GM19397 (cell line): Measurements from ENCODE around the gene NAT9.

Experiments used
- ATAC-seq: cut with Tn5 transposase; IDR thresholded peaks from one replicate; pipeline ENCODE4 v1.9.1; 2021; ENCODE audit warnings: mild to moderate bottlenecking, moderate library complexity; ENCODE audit not compliant: unreplicated experiment

NAT9 gene

GRCh38 chr17:74776044-74776962 lies at the start of gene NAT9:
Gene NAT9, minus strand, starts transcription at chr17:74776345. Its CDS starts 647 bp downstream, at chr17:74775698.
- ATAC-seq, result peak; percentile 88

- no peak for ATAC-seq
These were observed 48.9 kb upstream of the NAT9 start for GRCh38 chr17:74824961-74825627.

GRCh38 chr17:74822939-74823367 lies 46.8 kb upstream of the NAT9 start:
- no peak for ATAC-seq

GRCh38 chr17:74822335-74822938 lies 46.3 kb upstream of the NAT9 start:
- no peak for ATAC-seq

- ATAC-seq, result no peak
These were observed 45.6 kb upstream of the NAT9 start for GRCh38 chr17:74821655-74822334.

- ATAC-seq, result no peak
These were observed 43.8 kb upstream of the NAT9 start for GRCh38 chr17:74819801-74820436.

- no peak for ATAC-seq
These were observed 42.3 kb upstream of the NAT9 start for GRCh38 chr17:74818291-74818938.

GRCh38 chr17:74816905-74817620 lies 40.9 kb upstream of the NAT9 start:
- ATAC-seq, result no peak

- ATAC-seq, result no peak
These were observed 39.6 kb upstream of the NAT9 start for GRCh38 chr17:74815550-74816370.

GRCh38 chr17:74815067-74815466 lies 38.9 kb upstream of the NAT9 start:
- ATAC-seq, result no peak

GRCh38 chr17:74814453-74814852 lies 38.3 kb upstream of the NAT9 start:
- no peak for ATAC-seq

GRCh38 chr17:74812109-74813009 lies 36.2 kb upstream of the NAT9 start:
- ATAC-seq, result no peak

GRCh38 chr17:74810699-74811485 lies 34.7 kb upstream of the NAT9 start:
- no peak for ATAC-seq

- no peak for ATAC-seq
These were observed 32.7 kb upstream of the NAT9 start for GRCh38 chr17:74808714-74809430.

GRCh38 chr17:74807925-74808324 lies 31.8 kb upstream of the NAT9 start:
- ATAC-seq, result no peak

GRCh38 chr17:74807441-74807840 lies 31.3 kb upstream of the NAT9 start:
- no peak for ATAC-seq
